Melanocyte of skin (primary cell): Measurements from ENCODE around the gene AIDA. TPM values are rescaled to one million over a fixed set of nuclear protein-coding genes. Genes with fewer than 3 reads are reported as not detected.

Experiments
- total RNA-seq, 2 donors: library from RNA; depleted of rRNA; stranded (reverse); fragments of >200 nt; gene quantifications; 2 replicates each; pipeline ENCODE4 v1.2.3, GENCODE V29; 2012

The AIDA gene
- total RNA-seq = 10 to 100 TPM; 27.9 to 44.6 TPM

GRCh38 chr1:222712253-222713090 is at the start of gene AIDA, which contains the start of gene BROX:
TSS of gene AIDA (minus strand) at chr1:222712491. CDS start at chr1:222712317, 174 bp downstream.
TSS of gene BROX (plus strand) at chr1:222712564. CDS start at chr1:222715700, 3,136 bp downstream.

GRCh38 chr1:222736972-222737371 is 24.7 kb upstream of the AIDA start, which contains the start of gene FAM177B:
TSS of gene FAM177B (plus strand) at chr1:222737202. CDS start at chr1:222746546, 9,344 bp downstream.

Other genes with a start within 250 kb of the AIDA start
- gene HHIPL2, start 164.4 kb downstream of the AIDA start, total RNA-seq = under 1 TPM in 1 of 2 donors, not detected in 1; under 0.01 TPM
- gene TAF1A, start 122.6 kb downstream of the AIDA start, total RNA-seq = 10 to 100 TPM in 1 of 2 donors, 1 to 10 TPM in 1; 7.2 to 15.0 TPM
- 10 to 100 TPM; 39.3 to 41.6 TPM for gene MIA3, start 94.4 kb downstream of the AIDA start, total RNA-seq
- 10 to 100 TPM; 56.6 to 62.6 TPM for gene BROX, start 73 bp upstream of the AIDA start, total RNA-seq
- under 1 TPM in 1 of 2 donors, not detected in 1; under 0.01 TPM for gene FAM177B, start 24.7 kb upstream of the AIDA start, total RNA-seq
- gene DISP1, start 102.5 kb upstream of the AIDA start, total RNA-seq = 10 to 100 TPM in 1 of 2 donors, 1 to 10 TPM in 1; 10.0 to 11.4 TPM